GM23338 (cell line): ENCODE data around the gene PVALB. TPM values are rescaled to one million over a fixed set of nuclear protein-coding genes. Genes with fewer than 3 reads are reported as not detected.

Experiments
- ATAC-seq: fragments of 200-7000 bp; cut with Tn5 transposase; 3 replicates; pipeline ENCODE4 v1.9.1; 2020
- DNase-seq: peaks from one replicate; pipeline ENCODE4 v3.0.0-alpha.2; 2015; ENCODE audit warnings: low spot score
- H2AFZ ChIP-seq: fragments of 200-600 bp; sonication (generic); 2 replicates; pipeline ENCODE4 v1.8.0; 2016; ENCODE audit warnings: antibody characterized with exemption, mild to moderate bottlenecking, moderate library complexity
- H3F3A ChIP-seq: fragments of 200-600 bp; sonication (generic); replicated peaks from 2 replicates; pipeline ENCODE4 v1.8.0; 2017; ENCODE audit warnings: antibody characterized with exemption, mixed run types, low read depth
- H3K27ac ChIP-seq: fragments of 200-600 bp; sonication (generic); 2 replicates; pipeline ENCODE4 v1.6.1; 2016; ENCODE audit warnings: low read depth
- H3K27me3 ChIP-seq: fragments of 200-600 bp; sonication (generic); 2 replicates; pipeline ENCODE4 v1.8.0; 2016; ENCODE audit warnings: mild to moderate bottlenecking, mixed run types, moderate library complexity; ENCODE audit not compliant: insufficient read depth
- H3K36me3 ChIP-seq: fragments of 200-600 bp; sonication (generic); 2 replicates; pipeline ENCODE4 v1.8.0; 2016; ENCODE audit warnings: mild to moderate bottlenecking; ENCODE audit not compliant: insufficient read depth
- H3K4me1 ChIP-seq: fragments of 200-600 bp; sonication (generic); 2 replicates; pipeline ENCODE4 v1.8.0; 2016; ENCODE audit warnings: mild to moderate bottlenecking, moderate library complexity; ENCODE audit not compliant: insufficient read depth
- H3K4me2 ChIP-seq: fragments of 200-600 bp; sonication (generic); 2 replicates; pipeline ENCODE4 v1.7.1; 2017; ENCODE audit warnings: mixed run types
- H3K4me3 ChIP-seq: fragments of 200-600 bp; sonication (generic); 2 replicates; pipeline ENCODE4 v1.6.1; 2016; ENCODE audit warnings: mixed run types
- H3K79me2 ChIP-seq: fragments of 200-600 bp; sonication (generic); replicated peaks from 2 replicates; pipeline ENCODE4 v1.8.0; 2017; ENCODE audit warnings: mild to moderate bottlenecking; ENCODE audit not compliant: insufficient read depth
- H3K9me2 ChIP-seq: fragments of 200-600 bp; sonication (generic); 2 replicates; pipeline ENCODE4 v1.8.0; 2017; ENCODE audit not compliant: insufficient read depth
- H4K20me1 ChIP-seq: fragments of 200-600 bp; sonication (generic); replicated peaks from 2 replicates; pipeline ENCODE4 v1.8.0; 2017; ENCODE audit warnings: mild to moderate bottlenecking; ENCODE audit not compliant: insufficient read depth
- H3K27ac Mint-ChIP-seq: 2 replicates; pipeline ENCODE4 v1.8.0; 2020; ENCODE audit warnings: inconsistent platforms, mild to moderate bottlenecking, moderate library complexity, mixed read lengths
- H3K27me3 Mint-ChIP-seq: 3 replicates; pipeline ENCODE4 v1.8.0; 2022; ENCODE audit warnings: low read depth, mild to moderate bottlenecking, moderate library complexity, mixed read lengths, inconsistent platforms; ENCODE audit not compliant: insufficient read depth, poor library complexity
- H3K36me3 Mint-ChIP-seq: 3 replicates; pipeline ENCODE4 v1.8.0; 2021; ENCODE audit warnings: low read depth, mild to moderate bottlenecking, inconsistent platforms, moderate library complexity, mixed read lengths
- H3K4me1 Mint-ChIP-seq: 3 replicates; pipeline ENCODE4 v1.8.0; 2020; ENCODE audit warnings: mild to moderate bottlenecking, inconsistent platforms, mixed read lengths
- H3K4me3 Mint-ChIP-seq: 3 replicates; pipeline ENCODE4 v1.8.0; 2021; ENCODE audit warnings: moderate library complexity, mild to moderate bottlenecking, inconsistent platforms, mixed read lengths
- H3K9me3 Mint-ChIP-seq: 3 replicates; pipeline ENCODE4 v1.8.0; 2020; ENCODE audit warnings: moderate library complexity, mild to moderate bottlenecking, inconsistent platforms, mixed read lengths
- CREB1 ChIP-seq: fragments of 250-450 bp; sonication (Bioruptor Pico); IDR thresholded peaks from 2 replicates; pipeline ENCODE4 v1.5.0; 2020; ENCODE audit warnings: low read depth, mild to moderate bottlenecking, moderate library complexity
- EZH2 ChIP-seq: fragments of 200-600 bp; sonication (generic); IDR thresholded peaks from one replicate; pipeline ENCODE4 v1.8.0; 2017; ENCODE audit warnings: antibody characterized with exemption, mild to moderate bottlenecking, low read depth; ENCODE audit not compliant: unreplicated experiment
- NANOG ChIP-seq: IDR thresholded peaks from 2 replicates; pipeline ENCODE4 v1.6.1; 2016; ENCODE audit warnings: antibody characterized with exemption, borderline replicate concordance
- POLR2AphosphoS5 ChIP-seq: IDR thresholded peaks from 2 replicates; pipeline ENCODE4 v1.6.1; 2016; ENCODE audit warnings: antibody characterized with exemption, low read depth
- REST ChIP-seq: IDR thresholded peaks from one replicate; pipeline ENCODE4 v1.6.1; 2018; ENCODE audit warnings: antibody characterized with exemption; ENCODE audit not compliant: unreplicated experiment
- STAT1 ChIP-seq: IDR thresholded peaks from one replicate; pipeline ENCODE4 v1.6.1; 2016; ENCODE audit warnings: antibody characterized with exemption; ENCODE audit not compliant: unreplicated experiment
- ZNF114 ChIP-seq: fragments of 250-450 bp; sonication (Bioruptor Pico); IDR thresholded peaks from 2 replicates; pipeline ENCODE4 v1.5.0; 2020; ENCODE audit warnings: mild to moderate bottlenecking, moderate library complexity
- polyA plus RNA-seq: library from polyadenylated mRNA; unstranded; fragments of >200 nt; fragmentation: Nextera tagmentation; extraction: Ambion mirVana; gene quantifications from 2 replicates; pipeline ENCODE4 v1.2.1, GENCODE V29; 2016
- total RNA-seq: library from RNA; depleted of rRNA; stranded (reverse); fragments of >200 nt; shearing (Covaris generic); gene quantifications from 2 replicates; pipeline ENCODE4 v1.2.3, GENCODE V29; 2014
- TF ChIP-seq, protein P1 (sequence below): fragments of 250-450 bp; sonication (Bioruptor Pico); IDR thresholded peaks from 2 replicates; pipeline ENCODE4 v1.5.0; 2020; ENCODE audit warnings: mild to moderate bottlenecking, moderate library complexity
- TF ChIP-seq, protein P2 (sequence below), 2 experiments: fragments of 200-600 bp in 1 of 2; sonication (generic) in 1 of 2; conservative IDR thresholded peaks; 2 replicates each; pipeline versions ENCODE4 v1.5.1 to v1.6.1; 2016 to 2017; ENCODE audit warnings: antibody characterized with exemption in 2 of 2, low read depth in 2 of 2, mild to moderate bottlenecking in 2 of 2, moderate library complexity in 1 of 2
- TF ChIP-seq, protein P3 (sequence below): IDR thresholded peaks from 2 replicates; pipeline ENCODE4 v1.6.1; 2016; ENCODE audit warnings: antibody characterized with exemption

The PVALB gene
- total and polyA plus RNA-seq, 2 experiments from 2014 or later = 7.9 TPM; not detected in 1

DNA sequence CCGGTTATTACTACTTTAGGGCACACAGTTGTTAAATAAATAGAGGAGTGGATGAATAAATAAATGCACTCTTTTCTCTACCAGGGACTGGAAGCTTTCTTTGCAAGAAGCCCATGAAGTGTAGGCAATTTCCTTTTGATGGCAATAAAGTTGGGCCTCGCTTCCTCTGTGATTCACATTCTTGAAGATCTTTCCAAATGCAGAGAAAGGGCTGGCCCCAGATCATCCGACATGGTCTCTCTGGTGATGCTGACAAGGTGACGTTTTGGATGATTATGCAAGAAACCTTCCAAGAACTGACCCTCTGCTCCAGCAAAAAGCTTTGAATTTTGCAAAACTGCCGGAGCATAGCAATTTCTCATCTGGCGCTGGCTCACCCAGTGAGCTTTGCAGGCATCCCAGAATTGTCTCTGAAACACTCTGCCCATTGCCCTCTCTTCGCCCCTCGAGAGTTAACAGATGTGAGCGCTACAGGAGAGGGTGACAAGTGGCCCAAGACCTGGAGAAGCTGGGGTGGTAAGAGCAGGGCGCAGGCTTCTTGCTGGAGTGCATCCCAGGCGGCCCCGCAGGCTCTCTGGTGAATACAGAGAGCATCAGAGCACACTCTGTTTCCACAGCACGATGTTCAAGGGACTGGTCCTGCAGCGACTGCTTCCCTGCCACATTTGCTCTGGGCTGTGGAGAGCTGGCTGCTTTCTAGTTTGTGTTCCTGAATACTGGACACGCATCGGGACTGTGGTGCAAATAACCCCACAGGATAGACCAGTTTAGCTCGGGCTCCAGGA is 29.4 kb downstream of the PVALB start:
- Mint-ChIP-seq H3K4me1 (peaks cover 16% of the 10 kb centered on the region), H3K27ac (no peak overlapping the region), H3K36me3 (no peaks in the 10 kb centered on the region; the same call in 2 of the 3 replicates), H3K4me3 (no peak overlapping the region), H3K27me3 (peaks cover 10% of the 10 kb centered on the region), H3K9me3 (no peaks in the 10 kb centered on the region)
- Histone ChIP-seq H3K27me3 (no peaks in the 10 kb centered on the region), H3F3A (no peaks in the 10 kb centered on the region), H3K4me3 (no peak overlapping the region), H3K9me2 (no peaks in the 10 kb centered on the region), H3K79me2 (no peaks in the 10 kb centered on the region), H3K27ac (no peak overlapping the region), H3K36me3 (no peaks in the 10 kb centered on the region), H4K20me1 (no peaks in the 10 kb centered on the region), H2AFZ (no peak overlapping the region), H3K4me2 (no peak overlapping the region), H3K4me1 (no peaks in the 10 kb centered on the region)
- no peak for DNase-seq
- TF ChIP-seq ZNF114 (CRISPR knock-in tag) (no peak), POLR2AphosphoS5 (no peak), STAT1 (no peak), REST (no peak), NANOG (no peak), EZH2 (no peak), CREB1 (CRISPR knock-in tag) (no peak)
- TF ChIP-seq, protein P1, sequence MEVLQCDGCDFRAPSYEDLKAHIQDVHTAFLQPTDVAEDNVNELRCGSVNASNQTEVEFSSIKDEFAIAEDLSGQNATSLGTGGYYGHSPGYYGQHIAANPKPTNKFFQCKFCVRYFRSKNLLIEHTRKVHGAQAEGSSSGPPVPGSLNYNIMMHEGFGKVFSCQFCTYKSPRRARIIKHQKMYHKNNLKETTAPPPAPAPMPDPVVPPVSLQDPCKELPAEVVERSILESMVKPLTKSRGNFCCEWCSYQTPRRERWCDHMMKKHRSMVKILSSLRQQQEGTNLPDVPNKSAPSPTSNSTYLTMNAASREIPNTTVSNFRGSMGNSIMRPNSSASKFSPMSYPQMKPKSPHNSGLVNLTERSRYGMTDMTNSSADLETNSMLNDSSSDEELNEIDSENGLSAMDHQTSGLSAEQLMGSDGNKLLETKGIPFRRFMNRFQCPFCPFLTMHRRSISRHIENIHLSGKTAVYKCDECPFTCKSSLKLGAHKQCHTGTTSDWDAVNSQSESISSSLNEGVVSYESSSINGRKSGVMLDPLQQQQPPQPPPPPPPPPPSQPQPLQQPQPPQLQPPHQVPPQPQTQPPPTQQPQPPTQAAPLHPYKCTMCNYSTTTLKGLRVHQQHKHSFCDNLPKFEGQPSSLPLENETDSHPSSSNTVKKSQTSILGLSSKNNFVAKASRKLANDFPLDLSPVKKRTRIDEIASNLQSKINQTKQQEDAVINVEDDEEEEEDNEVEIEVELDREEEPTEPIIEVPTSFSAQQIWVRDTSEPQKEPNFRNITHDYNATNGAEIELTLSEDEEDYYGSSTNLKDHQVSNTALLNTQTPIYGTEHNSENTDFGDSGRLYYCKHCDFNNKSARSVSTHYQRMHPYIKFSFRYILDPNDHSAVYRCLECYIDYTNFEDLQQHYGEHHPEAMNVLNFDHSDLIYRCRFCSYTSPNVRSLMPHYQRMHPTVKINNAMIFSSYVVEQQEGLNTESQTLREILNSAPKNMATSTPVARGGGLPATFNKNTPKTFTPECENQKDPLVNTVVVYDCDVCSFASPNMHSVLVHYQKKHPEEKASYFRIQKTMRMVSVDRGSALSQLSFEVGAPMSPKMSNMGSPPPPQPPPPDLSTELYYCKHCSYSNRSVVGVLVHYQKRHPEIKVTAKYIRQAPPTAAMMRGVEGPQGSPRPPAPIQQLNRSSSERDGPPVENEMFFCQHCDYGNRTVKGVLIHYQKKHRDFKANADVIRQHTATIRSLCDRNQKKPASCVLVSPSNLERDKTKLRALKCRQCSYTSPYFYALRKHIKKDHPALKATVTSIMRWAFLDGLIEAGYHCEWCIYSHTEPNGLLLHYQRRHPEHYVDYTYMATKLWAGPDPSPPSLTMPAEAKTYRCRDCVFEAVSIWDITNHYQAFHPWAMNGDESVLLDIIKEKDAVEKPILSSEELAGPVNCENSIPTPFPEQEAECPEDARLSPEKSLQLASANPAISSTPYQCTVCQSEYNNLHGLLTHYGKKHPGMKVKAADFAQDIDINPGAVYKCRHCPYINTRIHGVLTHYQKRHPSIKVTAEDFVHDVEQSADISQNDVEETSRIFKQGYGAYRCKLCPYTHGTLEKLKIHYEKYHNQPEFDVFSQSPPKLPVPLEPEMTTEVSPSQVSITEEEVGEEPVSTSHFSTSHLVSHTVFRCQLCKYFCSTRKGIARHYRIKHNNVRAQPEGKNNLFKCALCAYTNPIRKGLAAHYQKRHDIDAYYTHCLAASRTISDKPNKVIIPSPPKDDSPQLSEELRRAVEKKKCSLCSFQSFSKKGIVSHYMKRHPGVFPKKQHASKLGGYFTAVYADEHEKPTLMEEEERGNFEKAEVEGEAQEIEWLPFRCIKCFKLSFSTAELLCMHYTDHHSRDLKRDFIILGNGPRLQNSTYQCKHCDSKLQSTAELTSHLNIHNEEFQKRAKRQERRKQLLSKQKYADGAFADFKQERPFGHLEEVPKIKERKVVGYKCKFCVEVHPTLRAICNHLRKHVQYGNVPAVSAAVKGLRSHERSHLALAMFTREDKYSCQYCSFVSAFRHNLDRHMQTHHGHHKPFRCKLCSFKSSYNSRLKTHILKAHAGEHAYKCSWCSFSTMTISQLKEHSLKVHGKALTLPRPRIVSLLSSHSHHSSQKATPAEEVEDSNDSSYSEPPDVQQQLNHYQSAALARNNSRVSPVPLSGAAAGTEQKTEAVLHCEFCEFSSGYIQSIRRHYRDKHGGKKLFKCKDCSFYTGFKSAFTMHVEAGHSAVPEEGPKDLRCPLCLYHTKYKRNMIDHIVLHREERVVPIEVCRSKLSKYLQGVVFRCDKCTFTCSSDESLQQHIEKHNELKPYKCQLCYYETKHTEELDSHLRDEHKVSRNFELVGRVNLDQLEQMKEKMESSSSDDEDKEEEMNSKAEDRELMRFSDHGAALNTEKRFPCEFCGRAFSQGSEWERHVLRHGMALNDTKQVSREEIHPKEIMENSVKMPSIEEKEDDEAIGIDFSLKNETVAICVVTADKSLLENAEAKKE (CRISPR knock-in tag) = no peak
- TF ChIP-seq, protein P2, sequence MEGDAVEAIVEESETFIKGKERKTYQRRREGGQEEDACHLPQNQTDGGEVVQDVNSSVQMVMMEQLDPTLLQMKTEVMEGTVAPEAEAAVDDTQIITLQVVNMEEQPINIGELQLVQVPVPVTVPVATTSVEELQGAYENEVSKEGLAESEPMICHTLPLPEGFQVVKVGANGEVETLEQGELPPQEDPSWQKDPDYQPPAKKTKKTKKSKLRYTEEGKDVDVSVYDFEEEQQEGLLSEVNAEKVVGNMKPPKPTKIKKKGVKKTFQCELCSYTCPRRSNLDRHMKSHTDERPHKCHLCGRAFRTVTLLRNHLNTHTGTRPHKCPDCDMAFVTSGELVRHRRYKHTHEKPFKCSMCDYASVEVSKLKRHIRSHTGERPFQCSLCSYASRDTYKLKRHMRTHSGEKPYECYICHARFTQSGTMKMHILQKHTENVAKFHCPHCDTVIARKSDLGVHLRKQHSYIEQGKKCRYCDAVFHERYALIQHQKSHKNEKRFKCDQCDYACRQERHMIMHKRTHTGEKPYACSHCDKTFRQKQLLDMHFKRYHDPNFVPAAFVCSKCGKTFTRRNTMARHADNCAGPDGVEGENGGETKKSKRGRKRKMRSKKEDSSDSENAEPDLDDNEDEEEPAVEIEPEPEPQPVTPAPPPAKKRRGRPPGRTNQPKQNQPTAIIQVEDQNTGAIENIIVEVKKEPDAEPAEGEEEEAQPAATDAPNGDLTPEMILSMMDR (conservative IDR thresholded peaks at IDR 0.05; ENCODE audit: low read depth in 2 of 2) = no peak
- TF ChIP-seq, protein P3, sequence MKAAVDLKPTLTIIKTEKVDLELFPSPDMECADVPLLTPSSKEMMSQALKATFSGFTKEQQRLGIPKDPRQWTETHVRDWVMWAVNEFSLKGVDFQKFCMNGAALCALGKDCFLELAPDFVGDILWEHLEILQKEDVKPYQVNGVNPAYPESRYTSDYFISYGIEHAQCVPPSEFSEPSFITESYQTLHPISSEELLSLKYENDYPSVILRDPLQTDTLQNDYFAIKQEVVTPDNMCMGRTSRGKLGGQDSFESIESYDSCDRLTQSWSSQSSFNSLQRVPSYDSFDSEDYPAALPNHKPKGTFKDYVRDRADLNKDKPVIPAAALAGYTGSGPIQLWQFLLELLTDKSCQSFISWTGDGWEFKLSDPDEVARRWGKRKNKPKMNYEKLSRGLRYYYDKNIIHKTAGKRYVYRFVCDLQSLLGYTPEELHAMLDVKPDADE = no peak
- ATAC-seq = no peak; the same call in 2 of the 3 replicates
